NCI-H526 treated with DMSO at 0.1 percent for 48 hours (cell line): ENCODE measurements around the gene LIPN.

Experiments used
- DNase-seq: peaks from one replicate; lab custom pipeline; 2025; lab: John Stamatoyannopoulos, UW

Gene LIPN

GRCh38 chr10:88786032-88786770, 26.4 kb downstream of the LIPN start:
- no peak for DNase-seq

- DNase-seq, result no peak
These were observed 27.6 kb downstream of the LIPN start for GRCh38 chr10:88787463-88787862.

GRCh38 chr10:88788924-88789323, 29.1 kb downstream of the LIPN start:
- no peak for DNase-seq

DNA sequence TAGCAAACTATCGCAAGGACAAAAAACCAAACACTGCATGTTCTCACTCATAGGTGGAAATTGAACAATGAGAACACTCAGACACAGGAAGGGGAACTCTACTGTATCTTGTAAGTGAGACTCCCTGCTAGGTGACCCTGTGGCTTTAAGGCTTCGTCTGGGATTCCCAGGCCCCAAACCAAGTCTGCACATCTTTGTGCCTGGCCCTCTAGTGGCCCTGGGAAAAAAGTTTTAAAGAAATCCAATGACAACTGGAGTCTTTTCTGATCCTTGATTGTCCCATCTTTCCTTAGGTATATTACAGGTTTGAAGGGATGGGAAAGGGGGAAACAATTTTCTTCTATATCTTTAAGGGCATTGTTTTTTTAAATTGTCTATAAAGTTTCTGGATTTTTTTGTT, 32.1 kb downstream of the LIPN start:
- no peak for DNase-seq

DNA sequence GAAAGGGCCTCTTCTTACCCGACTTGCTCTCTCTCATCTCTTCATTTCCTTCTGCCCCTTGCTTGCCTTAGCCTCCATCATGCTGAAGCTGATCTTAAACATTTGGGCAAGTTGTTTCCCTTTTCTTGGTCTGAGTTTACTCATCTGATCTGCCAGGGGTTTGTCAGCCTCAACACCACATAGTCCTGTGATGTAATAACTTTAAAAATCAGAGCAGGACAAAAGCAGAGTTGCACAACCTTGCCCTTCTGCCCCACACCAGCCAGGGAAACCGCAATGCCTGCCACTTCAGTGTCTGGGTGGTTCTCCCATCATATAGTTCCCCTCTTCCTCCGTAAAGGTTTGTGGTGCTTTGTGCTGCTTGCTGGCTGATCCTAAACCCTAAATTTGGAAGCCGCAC, 32.8 kb downstream of the LIPN start:
- DNase-seq, result no peak

GRCh38 chr10:88793712-88794299, 34.0 kb downstream of the LIPN start:
- no peak for DNase-seq

DNA sequence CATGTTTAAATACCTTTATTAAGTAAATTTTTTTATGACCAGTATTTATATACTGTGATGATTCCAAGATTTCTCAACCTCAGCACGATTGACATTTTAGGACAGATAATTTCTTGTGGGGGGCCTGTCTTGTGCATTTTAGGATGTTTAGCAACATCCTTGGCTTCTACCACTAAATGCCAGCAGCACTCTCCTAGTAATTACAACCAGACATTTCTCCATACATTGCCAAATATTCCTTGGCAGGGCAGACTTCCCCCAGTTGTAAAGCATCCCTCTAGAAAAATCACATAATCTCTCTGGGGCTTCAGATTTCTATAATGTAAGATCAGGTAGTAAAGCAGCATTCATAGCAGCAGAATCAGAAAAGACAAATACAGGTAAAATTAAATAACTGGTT, 34.9 kb downstream of the LIPN start:
- no peak for DNase-seq

- DNase-seq, result no peak
These were observed 40.6 kb downstream of the LIPN start for GRCh38 chr10:88800152-88801125.

- DNase-seq, result no peak
These were observed 42.9 kb downstream of the LIPN start, which contains the start of gene LIPM for GRCh38 chr10:88802523-88803285. TSS of gene LIPM (plus strand) at chr10:88802730. CDS start at chr10:88802897, 167 bp downstream.

DNA sequence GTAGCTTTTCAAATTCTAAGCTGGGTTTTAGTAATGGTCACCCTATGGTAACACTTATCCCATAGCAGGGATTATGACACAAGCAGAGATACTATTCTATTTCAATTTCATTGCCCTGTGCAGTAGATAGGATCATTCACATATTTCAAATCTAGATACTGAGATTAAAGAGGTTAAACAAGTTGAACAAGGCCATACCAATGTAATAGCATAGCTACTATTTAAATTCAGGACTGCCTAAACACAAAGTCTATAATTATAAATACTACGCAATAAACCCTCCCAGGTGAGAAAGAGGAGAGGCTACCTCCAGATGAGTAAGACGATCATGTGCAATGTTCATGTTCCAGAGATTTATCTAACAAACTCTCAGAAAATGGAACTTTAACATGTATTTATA, 43.8 kb downstream of the LIPN start:
- DNase-seq, result no peak

DNA sequence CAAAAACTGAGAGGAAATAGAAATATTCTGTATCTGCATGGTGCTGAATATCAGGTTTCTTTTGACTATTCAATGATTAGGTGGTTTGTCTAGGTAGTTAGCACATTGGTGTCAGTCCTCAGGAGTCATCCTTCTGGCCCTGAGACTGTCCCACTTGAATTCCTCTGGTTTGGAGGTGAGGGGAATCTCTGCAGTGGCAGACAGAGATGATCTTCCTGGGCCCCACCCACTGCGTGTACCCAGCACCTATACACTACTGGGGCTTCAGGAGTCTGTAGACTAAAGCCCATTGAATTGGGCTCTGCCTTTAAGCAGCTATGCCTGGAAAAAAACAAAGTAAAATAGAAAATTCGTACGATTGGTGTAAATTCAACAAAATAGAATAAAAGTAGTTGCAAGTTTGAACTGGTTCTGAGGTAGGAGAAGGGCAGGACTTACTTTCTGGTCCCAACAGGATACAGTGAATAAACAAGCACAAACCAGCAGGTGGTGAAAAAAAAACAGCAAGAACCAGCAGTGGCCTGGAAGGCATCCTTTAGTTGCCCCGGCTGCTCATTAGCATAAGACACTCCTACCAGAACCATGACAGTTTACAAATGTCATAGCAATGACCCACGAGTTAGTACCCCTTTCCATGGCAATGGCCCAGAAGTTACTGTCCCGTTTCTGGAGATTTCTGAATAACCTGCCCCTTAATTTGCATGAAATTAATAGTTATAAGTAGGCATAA, 44.4 kb downstream of the LIPN start:
- no peak for DNase-seq

- DNase-seq, result no peak
These were observed 45.5 kb downstream of the LIPN start for GRCh38 chr10:88805361-88805760.

DNA sequence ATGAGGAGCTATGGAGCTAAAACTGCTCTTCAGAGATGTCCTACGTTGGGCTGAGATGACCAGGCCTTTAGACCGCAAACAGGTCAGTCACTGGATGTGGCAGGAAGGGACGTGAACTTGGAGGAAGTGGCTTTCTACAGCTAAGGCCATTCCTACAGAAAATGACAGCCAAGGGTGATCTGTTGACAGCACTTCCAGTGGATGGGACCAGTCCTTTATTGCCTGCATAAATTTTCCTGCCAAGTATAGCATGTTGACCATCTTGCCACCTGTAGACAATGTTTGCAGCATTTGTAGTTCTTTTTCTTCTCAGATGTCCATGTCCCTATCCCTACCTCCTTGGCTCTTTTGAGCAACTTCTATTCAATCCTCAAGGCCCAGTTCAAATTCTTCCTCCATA, 46.1 kb downstream of the LIPN start:
- DNase-seq, result no peak

- no peak for DNase-seq
These were observed 49.8 kb downstream of the LIPN start for GRCh38 chr10:88809621-88810020.

- peak; percentile 70 for DNase-seq
These were observed 50.6 kb downstream of the LIPN start for GRCh38 chr10:88810196-88810961.

DNA sequence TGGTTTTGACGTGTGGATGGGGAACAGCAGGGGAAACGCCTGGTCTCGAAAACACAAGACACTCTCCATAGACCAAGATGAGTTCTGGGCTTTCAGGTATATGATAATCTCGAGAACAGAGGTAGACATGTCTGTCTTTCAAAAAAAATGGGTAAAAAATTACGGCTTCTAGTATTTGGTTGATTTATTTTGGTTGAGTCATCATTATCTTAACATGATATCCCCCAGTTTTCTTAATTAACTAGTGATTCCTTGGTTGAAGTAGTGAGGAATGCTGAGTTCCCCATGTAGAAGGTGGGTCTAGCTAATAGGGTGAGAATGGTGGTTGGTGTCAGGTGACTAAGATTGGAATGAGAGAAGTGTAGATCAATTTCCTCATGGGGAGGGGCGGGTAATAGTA, 53.4 kb downstream of the LIPN start:
- DNase-seq, result no peak

DNA sequence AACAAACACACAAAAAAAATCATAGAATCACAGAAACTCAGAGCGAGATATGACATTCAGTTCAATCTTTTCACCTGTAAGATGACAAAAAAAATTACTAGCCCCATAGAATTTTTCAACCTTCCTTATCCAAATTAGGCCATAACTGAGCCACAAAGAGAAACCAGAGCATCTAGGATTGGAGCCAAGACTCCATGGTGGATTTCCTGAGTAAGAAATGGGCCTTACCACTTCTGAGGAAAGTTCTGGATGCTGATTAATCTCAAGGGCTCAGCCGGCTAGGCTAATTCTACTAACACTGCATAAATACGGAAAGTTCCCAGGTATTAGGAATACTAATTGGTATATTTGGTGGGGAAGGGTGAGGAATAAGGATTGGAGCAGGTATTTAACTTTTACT, 59.5 kb downstream of the LIPN start:
- no peak for DNase-seq

DNA sequence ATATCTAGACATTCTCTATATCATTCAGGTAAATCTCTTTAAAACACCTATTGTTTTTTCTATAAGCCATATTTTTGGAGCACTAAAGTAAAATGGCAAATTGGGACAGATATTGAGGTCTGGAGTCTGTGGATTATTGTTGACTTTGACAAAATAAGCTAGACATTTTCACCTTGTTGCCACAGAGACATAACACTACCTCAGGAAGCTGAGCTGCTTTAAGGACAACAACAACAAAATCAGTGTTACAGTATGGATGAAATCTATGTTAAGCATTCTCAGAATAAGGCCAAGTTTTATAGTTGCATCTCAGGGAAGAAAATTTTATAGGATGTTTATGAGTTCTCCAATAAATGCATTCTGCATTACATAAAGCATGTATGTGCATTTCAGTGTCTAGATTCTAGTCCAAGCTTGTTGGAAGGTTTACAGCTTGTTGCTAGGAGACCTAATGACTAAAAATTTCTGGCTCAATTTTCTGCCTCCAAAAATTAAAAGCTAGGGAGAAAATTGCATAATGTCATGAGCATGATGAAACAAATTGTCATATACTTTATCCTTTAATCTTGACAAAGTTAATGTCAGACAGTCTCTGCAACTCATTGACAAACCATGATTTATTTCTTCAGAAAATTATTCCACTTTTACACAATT, 61.1 kb downstream of the LIPN start:
- no peak for DNase-seq

DNA sequence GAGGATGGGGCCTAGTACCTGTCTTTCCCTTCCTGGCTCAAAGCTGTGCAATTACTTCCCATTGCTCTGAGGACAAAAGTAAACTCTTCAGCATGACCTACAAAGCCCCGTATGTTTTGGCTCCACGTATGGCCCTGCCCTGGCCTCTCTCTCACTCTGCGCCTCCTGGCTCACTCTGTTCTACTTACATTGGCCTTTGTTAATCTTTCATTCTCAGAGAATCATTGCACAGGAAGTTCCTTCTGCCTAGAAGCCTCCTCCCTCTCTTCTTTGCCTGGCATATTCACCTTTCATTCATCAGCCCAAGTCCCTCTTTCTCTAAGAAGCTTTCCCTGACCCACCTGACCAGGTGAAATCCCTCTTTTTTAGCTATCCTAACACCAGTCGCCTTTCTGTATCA, 66.6 kb downstream of the LIPN start:
- DNase-seq, result no peak

GRCh38 chr10:88827671-88828070, 67.9 kb downstream of the LIPN start:
- DNase-seq, result no peak
